ENCODE results near the gene PHIP. TPM values are rescaled to one million over a fixed set of nuclear protein-coding genes. Genes with fewer than 3 reads are reported as not detected.

Gene PHIP
- polyA plus RNA-seq, 3 donors, result 3.2 to 10.8 (median 5.1) TPM

DNA sequence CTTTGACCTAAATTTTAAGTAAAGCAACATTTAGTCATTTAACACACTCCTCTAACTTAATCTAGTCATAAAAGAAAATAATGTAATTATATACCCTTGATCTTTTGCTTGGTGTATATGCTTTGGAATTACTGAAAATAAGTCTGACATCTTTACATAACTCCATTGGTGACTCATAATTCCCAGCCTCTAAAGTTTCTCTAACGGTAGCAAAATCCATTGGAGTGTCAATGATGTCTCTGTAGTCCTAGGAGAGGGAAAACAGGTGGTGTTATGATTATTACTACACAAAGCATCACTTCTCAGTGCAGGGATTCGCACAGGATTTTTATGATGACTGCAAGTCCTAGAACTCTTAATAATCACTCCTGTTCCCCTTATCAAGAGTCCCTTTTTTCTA, 130.5 kb downstream of the PHIP start:
- peaks cover 13 to 21% (median 19%) of the 10 kb centered on the region in 7 donors for H3K9me3 Mint-ChIP-seq
- WGBS (ENCODE audit: insufficient coverage), result no CpG with 5 or more reads among the region's 2 CpGs
- peaks cover 81 to 91% of the 10 kb centered on the region in 2 donors for H3K36me3 Mint-ChIP-seq
- H4K20me1 ChIP-seq (ENCODE audit: insufficient read depth, low read length), result peaks cover 8% of the 10 kb centered on the region
- H3K27ac ChIP-seq (ENCODE audit: low read depth in 1 of 2, low read length in 2 of 2), result no peak overlapping the region
- DNase-seq, result no peak
- peaks cover 4% of the 10 kb centered on the region for H3K79me2 ChIP-seq (ENCODE audit: insufficient read depth, low read length)
- intact Hi-C loops (cut with micrococcal nuclease), result no loop called here
- H3K4me1 ChIP-seq (ENCODE audit: control insufficient read depth in 1 of 2, insufficient read depth in 2 of 2, low read length in 2 of 2), result no peaks in the 10 kb centered on the region
- no peak overlapping the region for H2AFZ ChIP-seq (ENCODE audit: insufficient read depth, low read depth, low read length, poor library complexity, severe bottlenecking)
- TF ChIP-seq, protein P1, sequence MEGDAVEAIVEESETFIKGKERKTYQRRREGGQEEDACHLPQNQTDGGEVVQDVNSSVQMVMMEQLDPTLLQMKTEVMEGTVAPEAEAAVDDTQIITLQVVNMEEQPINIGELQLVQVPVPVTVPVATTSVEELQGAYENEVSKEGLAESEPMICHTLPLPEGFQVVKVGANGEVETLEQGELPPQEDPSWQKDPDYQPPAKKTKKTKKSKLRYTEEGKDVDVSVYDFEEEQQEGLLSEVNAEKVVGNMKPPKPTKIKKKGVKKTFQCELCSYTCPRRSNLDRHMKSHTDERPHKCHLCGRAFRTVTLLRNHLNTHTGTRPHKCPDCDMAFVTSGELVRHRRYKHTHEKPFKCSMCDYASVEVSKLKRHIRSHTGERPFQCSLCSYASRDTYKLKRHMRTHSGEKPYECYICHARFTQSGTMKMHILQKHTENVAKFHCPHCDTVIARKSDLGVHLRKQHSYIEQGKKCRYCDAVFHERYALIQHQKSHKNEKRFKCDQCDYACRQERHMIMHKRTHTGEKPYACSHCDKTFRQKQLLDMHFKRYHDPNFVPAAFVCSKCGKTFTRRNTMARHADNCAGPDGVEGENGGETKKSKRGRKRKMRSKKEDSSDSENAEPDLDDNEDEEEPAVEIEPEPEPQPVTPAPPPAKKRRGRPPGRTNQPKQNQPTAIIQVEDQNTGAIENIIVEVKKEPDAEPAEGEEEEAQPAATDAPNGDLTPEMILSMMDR (IDR thresholded peaks at IDR 0.05), result no peak
- H3K27me3 Mint-ChIP-seq (ENCODE audit: low read depth in 3 of 3), result no peaks in the 10 kb centered on the region
- no peak overlapping the region for H3K4me3 Mint-ChIP-seq
- peaks cover 90 to 100% of the 10 kb centered on the region in 2 donors for H3K36me3 ChIP-seq (replicated peaks in 1 of 2; ENCODE audit: control insufficient read depth in 1 of 2, insufficient read depth in 2 of 2, low read length in 2 of 2)
- H3K4me1 Mint-ChIP-seq, result peaks cover 3% of the 10 kb centered on the region
- H3K9ac ChIP-seq (ENCODE audit: insufficient read depth, low read length, poor library complexity, severe bottlenecking), result no peak overlapping the region
- H3K4me2 ChIP-seq (replicated peaks; ENCODE audit: extremely low read depth, low read length, poor library complexity, severe bottlenecking), result no peak overlapping the region
- H3K9me3 ChIP-seq (replicated peaks in 1 of 2; ENCODE audit: control insufficient read depth in 1 of 2, insufficient read depth in 1 of 2, low read length in 2 of 2), result peaks cover 14 to 28% of the 10 kb centered on the region in 2 donors
- no peak overlapping the region for H3K4me3 ChIP-seq (replicated peaks in 1 of 3; ENCODE audit: low read depth in 2 of 3, low read length in 3 of 3)
- no peak overlapping the region for H3K27ac Mint-ChIP-seq
- no peaks in the 10 kb centered on the region for H3K27me3 ChIP-seq (ENCODE audit: control insufficient read depth in 2 of 2, insufficient read depth in 2 of 2, low read length in 2 of 2)

DNA sequence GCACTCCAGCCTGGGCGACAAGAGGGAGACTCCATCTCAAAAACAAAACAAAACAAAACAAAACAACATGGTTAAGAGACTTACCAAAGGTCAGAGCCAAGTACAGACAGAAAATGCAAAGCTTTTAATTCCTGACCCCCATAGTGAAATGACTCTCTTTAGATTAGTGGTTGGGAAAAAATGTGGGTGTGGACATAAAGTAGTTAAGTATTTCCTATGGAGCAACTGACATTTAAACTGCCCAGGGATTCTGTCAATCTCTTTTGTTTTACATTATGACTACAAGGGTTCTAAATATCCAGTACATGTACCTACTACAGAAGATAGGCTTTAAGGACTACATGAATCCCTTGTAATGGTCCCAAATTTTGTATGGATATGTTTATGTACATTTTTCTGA, 135.6 kb downstream of the PHIP start:
- H3K4me2 ChIP-seq (replicated peaks; ENCODE audit: extremely low read depth, low read length, poor library complexity, severe bottlenecking), result no peak overlapping the region
- Mint-ChIP-seq H3K4me1 (peaks cover 3% of the 10 kb centered on the region), H3K27me3 (ENCODE audit: low read depth in 3 of 3) (no peaks in the 10 kb centered on the region), H3K36me3 (peaks cover 64 to 73% of the 10 kb centered on the region in 2 donors), H3K27ac (peak overlapping the region in 3 of 7 donors; percentile 25 to 54 (median 48)), H3K4me3 (no peak overlapping the region), H3K9me3 (no peaks in the 10 kb centered on the region)
- H3K27ac ChIP-seq (ENCODE audit: low read depth in 1 of 2, low read length in 2 of 2), result no peak overlapping the region
- H3K9me3 ChIP-seq (replicated peaks in 1 of 2; ENCODE audit: control insufficient read depth in 1 of 2, insufficient read depth in 1 of 2, low read length in 2 of 2), result no peaks in the 10 kb centered on the region
- H3K36me3 ChIP-seq (replicated peaks in 1 of 2; ENCODE audit: control insufficient read depth in 1 of 2, insufficient read depth in 2 of 2, low read length in 2 of 2), result peaks cover 83 to 98% of the 10 kb centered on the region in 2 donors
- no peak for DNase-seq
- no peaks in the 10 kb centered on the region for H3K27me3 ChIP-seq (ENCODE audit: control insufficient read depth in 2 of 2, insufficient read depth in 2 of 2, low read length in 2 of 2)
- no peaks in the 10 kb centered on the region for H3K4me1 ChIP-seq (ENCODE audit: control insufficient read depth in 1 of 2, insufficient read depth in 2 of 2, low read length in 2 of 2)
- TF ChIP-seq, protein P1 (IDR thresholded peaks at IDR 0.05), result no peak
- no peak overlapping the region for H3K4me3 ChIP-seq (replicated peaks in 1 of 3; ENCODE audit: low read depth in 2 of 3, low read length in 3 of 3)
- no CpG with 5 or more reads among the region's 1 CpG for WGBS (ENCODE audit: insufficient coverage)
- no peak overlapping the region for H2AFZ ChIP-seq (ENCODE audit: insufficient read depth, low read depth, low read length, poor library complexity, severe bottlenecking)
- peaks cover 8% of the 10 kb centered on the region for H4K20me1 ChIP-seq (ENCODE audit: insufficient read depth, low read length)
- intact Hi-C loops (cut with micrococcal nuclease), result no loop called here
- H3K9ac ChIP-seq (ENCODE audit: insufficient read depth, low read length, poor library complexity, severe bottlenecking), result no peak overlapping the region
- H3K79me2 ChIP-seq (ENCODE audit: insufficient read depth, low read length), result no peaks in the 10 kb centered on the region

Data from CD14-positive monocyte (primary cell).